Activated CD4-positive, alpha-beta T cell treated with anti-CD3 and anti-CD28 coated beads for 36 hours (primary cell): ENCODE data around the gene ACP1. TPM values are rescaled to one million over a fixed set of nuclear protein-coding genes. Genes with fewer than 3 reads are reported as not detected.

ENCODE experiments used
- ATAC-seq: fragments of 200-7000 bp; cut with Tn5 transposase; one replicate; pipeline ENCODE4 v1.10.0; 2021; ENCODE audit warnings: mild to moderate bottlenecking, moderate library complexity
- CTCF ChIA-PET: fragments of 350-600 bp; sonication (Branson Sonifier 250); formaldehyde crosslinking; loops from one replicate; lab custom pipeline; 2021; ENCODE audit warnings: antibody characterized with exemption; lab: Charles Lee
- POLR2A ChIA-PET: fragments of 350-600 bp; sonication (Branson Sonifier 250); formaldehyde crosslinking; loops from one replicate; lab custom pipeline; 2021; ENCODE audit warnings: antibody characterized with exemption, inconsistent platforms; lab: Charles Lee
- DNase-seq: peaks from one replicate; pipeline ENCODE4 v3.0.0-alpha.2; 2020
- H3K27ac Mint-ChIP-seq: one replicate; pipeline ENCODE4 v1.8.0; 2021; ENCODE audit warnings: mixed read lengths
- H3K27me3 Mint-ChIP-seq: one replicate; pipeline ENCODE4 v1.8.0; 2021; ENCODE audit warnings: mixed read lengths
- H3K36me3 Mint-ChIP-seq: one replicate; pipeline ENCODE4 v1.8.0; 2021; ENCODE audit warnings: low read depth, mixed read lengths
- H3K4me1 Mint-ChIP-seq: one replicate; pipeline ENCODE4 v1.8.0; 2021; ENCODE audit warnings: mixed read lengths
- H3K4me3 Mint-ChIP-seq: one replicate; pipeline ENCODE4 v1.8.0; 2021; ENCODE audit warnings: mild to moderate bottlenecking, moderate library complexity, mixed read lengths
- H3K9me3 Mint-ChIP-seq: one replicate; pipeline ENCODE4 v1.8.0; 2021; ENCODE audit warnings: low read depth, mixed read lengths
- intact Hi-C, 2 experiments: fragments of 100-400 bp; cut with DNase I in 1 of 2; cut with micrococcal nuclease in 1 of 2; formaldehyde crosslinking; loops; one replicate each; pipeline versions ENCODE4 v1.14.2 to v1.15.1; 2022 to 2024; cut with DNase I, micrococcal nuclease
- total RNA-seq, 2 experiments: library from RNA; stranded (reverse); gene quantifications; one replicate each; pipeline ENCODE4 v1.2.3, GENCODE V29; 2021

The ACP1 gene
- total RNA-seq, 2 experiments from 2014 or later, result 136 to 139 TPM

DNA sequence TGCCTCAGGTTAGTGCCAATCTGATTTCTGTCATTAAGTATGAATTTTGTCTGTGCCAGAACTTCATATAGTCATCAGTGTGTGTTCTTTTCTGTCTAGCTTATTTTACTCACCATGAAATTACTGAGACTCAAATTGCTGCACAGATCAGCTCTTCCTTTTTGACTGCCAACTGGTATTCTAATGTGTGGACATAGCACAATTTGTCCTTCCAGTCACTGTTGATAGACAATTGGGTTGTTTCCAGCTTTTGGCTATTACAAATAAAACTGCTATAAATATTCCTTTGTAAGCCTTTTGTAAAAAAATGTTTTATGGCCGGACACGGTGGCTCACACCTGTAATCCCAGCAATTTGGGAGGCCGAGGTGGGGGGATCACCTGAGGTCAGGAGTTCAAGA lies 8.7 kb upstream of the ACP1 start:
- H3K27ac Mint-ChIP-seq, result no peak overlapping the region

DNA sequence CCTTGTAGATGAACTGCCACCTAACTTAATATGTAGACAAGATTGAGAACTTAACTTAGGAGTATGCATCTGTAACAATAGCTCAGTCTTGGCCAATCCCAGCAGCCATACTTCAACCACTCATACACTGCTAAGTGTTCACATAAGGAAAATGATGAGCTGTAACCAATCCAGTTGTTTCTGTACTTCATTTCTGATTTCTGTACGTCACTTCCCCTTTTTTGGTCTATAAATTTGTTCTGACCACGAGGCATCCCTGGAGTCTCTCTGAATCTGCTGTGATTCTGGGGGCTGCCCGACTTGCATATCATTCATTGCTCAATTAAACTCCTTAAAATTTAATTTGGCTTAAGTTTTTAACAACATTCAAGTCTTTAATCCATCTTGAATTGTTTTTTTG lies 7.3 kb upstream of the ACP1 start:
- peaks cover 5% of the 10 kb centered on the region for H3K4me1 Mint-ChIP-seq
- intact Hi-C loops, result no loop called here
- no peak overlapping the region for H3K4me3 Mint-ChIP-seq
- no peaks in the 10 kb centered on the region for H3K27me3 Mint-ChIP-seq
- POLR2A ChIA-PET, result no interaction called here
- H3K9me3 Mint-ChIP-seq, result peaks cover 6% of the 10 kb centered on the region
- DNase-seq (no peak), ATAC-seq (no peak)
- H3K36me3 Mint-ChIP-seq, result peaks cover 24% of the 10 kb centered on the region
- no peak overlapping the region for H3K27ac Mint-ChIP-seq
- CTCF ChIA-PET, result interaction anchor here (1.9 kb wide), 1 partner anchor 11 kb away, joined by 7 read pairs; no protein-coding TSS in a partner anchor

More for the DNA sequence above, 8.7 kb upstream of the ACP1 start:
- H3K4me1 Mint-ChIP-seq, result no peaks in the 10 kb centered on the region
- peaks cover 25% of the 10 kb centered on the region for H3K36me3 Mint-ChIP-seq
- CTCF ChIA-PET, result interaction anchor here (0.7 to 1.5 kb wide), 2 partner anchors 19 to 32 kb away, joined by 3 to 4 read pairs; no protein-coding TSS in a partner anchor
- no peak for ATAC-seq
- H3K4me3 Mint-ChIP-seq, result no peak overlapping the region
- peaks cover 6% of the 10 kb centered on the region for H3K9me3 Mint-ChIP-seq
- POLR2A ChIA-PET, result interaction anchor here (0.6 kb wide), 1 partner anchor 19 kb away, joined by 4 read pairs; no protein-coding TSS in a partner anchor
- no peaks in the 10 kb centered on the region for H3K27me3 Mint-ChIP-seq
- no peak for DNase-seq
- intact Hi-C loops, result no loop called here

DNA sequence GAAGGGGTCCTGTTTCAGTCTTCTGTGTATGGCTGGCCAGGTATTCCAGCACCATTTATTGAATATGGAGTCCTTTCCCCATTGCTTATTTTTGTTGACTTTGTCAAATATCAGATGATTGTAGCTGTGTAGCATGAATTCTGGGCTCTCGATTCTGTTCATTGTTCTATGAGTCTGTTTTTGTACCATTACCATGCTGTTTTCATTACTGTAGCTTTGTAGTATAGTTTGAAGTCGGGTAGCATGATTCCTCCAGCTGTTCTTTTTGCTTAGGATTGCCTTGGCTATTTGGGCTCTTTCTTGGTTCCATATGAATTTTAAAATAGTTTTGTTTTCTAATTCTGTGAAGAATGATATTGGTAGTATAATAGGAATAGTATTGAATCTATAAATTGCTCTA lies 6.9 kb upstream of the ACP1 start:
- Mint-ChIP-seq H3K9me3 (peaks cover 6% of the 10 kb centered on the region), H3K4me1 (peaks cover 8% of the 10 kb centered on the region), H3K27ac (no peak overlapping the region), H3K4me3 (no peak overlapping the region), H3K27me3 (no peaks in the 10 kb centered on the region), H3K36me3 (peaks cover 24% of the 10 kb centered on the region)
- intact Hi-C loops, result no loop called here
- ChIA-PET CTCF (interaction anchor here (1.5 to 1.9 kb wide), 2 partner anchors 11 to 15 kb away, joined by 4 to 7 read pairs; no protein-coding TSS in a partner anchor), POLR2A (no interaction called here)
- ATAC-seq (no peak), DNase-seq (no peak)

- no peak overlapping the region for H3K27ac Mint-ChIP-seq
- H3K4me3 Mint-ChIP-seq, result no peak overlapping the region
- H3K36me3 Mint-ChIP-seq, result peaks cover 25% of the 10 kb centered on the region
- ATAC-seq (no peak), DNase-seq (no peak)
- H3K4me1 Mint-ChIP-seq, result peaks cover 8% of the 10 kb centered on the region
- CTCF ChIA-PET, result interaction anchor here (1.5 kb wide), 1 partner anchor 14 kb away, joined by 4 read pairs; no protein-coding TSS in a partner anchor
- intact Hi-C loops, result no loop called here
- H3K27me3 Mint-ChIP-seq, result no peaks in the 10 kb centered on the region
- POLR2A ChIA-PET, result no interaction called here
- peaks cover 6% of the 10 kb centered on the region for H3K9me3 Mint-ChIP-seq
Measured at GRCh38 chr2:258933-259332, 5.8 kb upstream of the ACP1 start.

GRCh38 chr2:259789-260331 lies 4.9 kb upstream of the ACP1 start:
- Mint-ChIP-seq H3K27me3 (no peaks in the 10 kb centered on the region), H3K4me1 (peaks cover 8% of the 10 kb centered on the region), H3K4me3 (no peak overlapping the region), H3K27ac (no peak overlapping the region), H3K36me3 (peaks cover 25% of the 10 kb centered on the region), H3K9me3 (peaks cover 6% of the 10 kb centered on the region)
- intact Hi-C loops, result loop anchor here (5.0 to 10.0 kb wide), 2 partner anchors 375 to 402 kb away; no protein-coding TSS in a partner anchor
- ChIA-PET CTCF (interaction anchor here (0.9 kb wide), 1 partner anchor 11 kb away, joined by 3 read pairs; no protein-coding TSS in a partner anchor), POLR2A (no interaction called here)
- DNase-seq (no peak), ATAC-seq (no peak)

- H3K27me3 Mint-ChIP-seq, result no peaks in the 10 kb centered on the region
- no peak overlapping the region for H3K27ac Mint-ChIP-seq
- intact Hi-C loops, result loop anchor here (5.0 to 10.0 kb wide), 2 partner anchors 374 to 402 kb away; no protein-coding TSS in a partner anchor
- CTCF ChIA-PET, result interaction anchor here (0.9 to 1.8 kb wide), 3 partner anchors 8 to 11 kb away, joined by 3 to 6 read pairs (median 3); no protein-coding TSS in a partner anchor
- DNase-seq (no peak), ATAC-seq (no peak)
- no peak overlapping the region for H3K4me3 Mint-ChIP-seq
- peaks cover 6% of the 10 kb centered on the region for H3K9me3 Mint-ChIP-seq
- peaks cover 9% of the 10 kb centered on the region for H3K4me1 Mint-ChIP-seq
- POLR2A ChIA-PET, result no interaction called here
- peaks cover 27% of the 10 kb centered on the region for H3K36me3 Mint-ChIP-seq
Measured at GRCh38 chr2:260507-261161, 4.1 kb upstream of the ACP1 start.

GRCh38 chr2:262117-262516 lies 2.6 kb upstream of the ACP1 start:
- H3K36me3 Mint-ChIP-seq, result peaks cover 31% of the 10 kb centered on the region
- no peak overlapping the region for H3K27ac Mint-ChIP-seq
- H3K9me3 Mint-ChIP-seq, result peaks cover 6% of the 10 kb centered on the region
- H3K4me3 Mint-ChIP-seq, result no peak overlapping the region
- DNase-seq (no peak), ATAC-seq (no peak)
- CTCF ChIA-PET, result interaction anchor here (1.1 to 1.8 kb wide), 3 partner anchors 9 to 15 kb away, joined by 3 to 6 read pairs (median 4); no protein-coding TSS in a partner anchor
- POLR2A ChIA-PET, result no interaction called here
- peaks cover 23% of the 10 kb centered on the region for H3K4me1 Mint-ChIP-seq
- no peaks in the 10 kb centered on the region for H3K27me3 Mint-ChIP-seq
- intact Hi-C loops, result loop anchor here (5.0 to 10.0 kb wide), 2 partner anchors 373 to 400 kb away; no protein-coding TSS in a partner anchor

- no peaks in the 10 kb centered on the region for H3K27me3 Mint-ChIP-seq
- intact Hi-C loops, result loop anchor here (5.0 to 10.0 kb wide), 2 partner anchors 372 to 399 kb away; no protein-coding TSS in a partner anchor
- H3K27ac Mint-ChIP-seq, result peak overlapping the region; percentile 69
- H3K9me3 Mint-ChIP-seq, result peaks cover 2% of the 10 kb centered on the region
- peak overlapping the region; percentile 92 for H3K4me3 Mint-ChIP-seq
- H3K36me3 Mint-ChIP-seq, result peaks cover 31% of the 10 kb centered on the region
- peaks cover 32% of the 10 kb centered on the region for H3K4me1 Mint-ChIP-seq
- ATAC-seq (no peak), DNase-seq (no peak)
- CTCF ChIA-PET, result interaction anchor here (1.1 kb wide), 1 partner anchor 16 kb away, joined by 3 read pairs; no protein-coding TSS in a partner anchor
- POLR2A ChIA-PET, result no interaction called here
Measured at GRCh38 chr2:263022-263738, 1.6 kb upstream of the ACP1 start.

DNA sequence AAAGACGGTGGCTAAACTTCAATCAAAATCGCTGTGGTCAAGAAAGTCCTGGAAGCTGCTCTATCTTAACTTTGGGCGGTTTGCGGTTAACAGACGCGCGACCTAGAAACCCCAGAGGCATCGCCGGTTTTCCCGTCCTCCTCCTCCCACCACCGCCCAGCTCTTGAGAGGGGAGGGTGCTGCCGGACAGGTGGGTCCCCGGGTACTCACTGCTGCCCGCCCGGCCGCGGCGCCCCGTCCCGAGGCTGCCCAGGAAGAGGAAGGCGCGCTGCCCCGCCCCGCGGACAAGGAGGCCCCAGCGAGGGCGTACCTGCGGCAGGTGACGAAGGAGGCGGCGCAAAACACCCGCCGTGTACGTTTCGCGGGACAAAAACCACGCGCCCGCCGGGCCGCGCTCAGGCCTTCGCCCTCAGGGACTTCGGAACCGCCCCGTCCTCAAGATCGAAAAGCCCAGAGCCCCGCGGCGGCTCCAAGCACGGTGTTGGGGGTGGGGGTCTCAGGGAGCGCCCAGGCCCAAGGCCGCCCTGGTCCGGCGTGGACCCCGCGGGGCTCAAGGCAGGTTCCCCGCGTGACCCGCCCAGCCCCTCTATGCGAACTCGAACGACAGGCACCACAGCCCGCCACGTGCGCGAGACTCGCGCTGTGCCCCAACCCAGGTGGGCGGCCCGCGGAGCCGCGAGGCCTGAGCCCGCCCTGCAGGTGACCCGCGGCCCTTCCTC lies 814 bp upstream of the ACP1 start, which contains the start of gene SH3YL1:
TSS of gene SH3YL1 (minus strand) at position 259 of the 719 bp plus-strand sequence. CDS start at position 211, 48 bp downstream.
- POLR2A ChIA-PET, result no interaction called here
- H3K4me3 Mint-ChIP-seq, result peak within 1 kb of the TSS; percentile 92
- H3K27ac Mint-ChIP-seq, result peak within 1 kb of the TSS; percentile 87
- H3K36me3 Mint-ChIP-seq, result peaks cover 28% of the 10 kb centered on the region
- no peaks in the 10 kb centered on the region for H3K27me3 Mint-ChIP-seq
- intact Hi-C loops, result loop anchor here (1.0 to 10.0 kb wide), 4 partner anchors 175 to 413 kb away; partner anchors contain the start of gene TMEM18 (in 2 of the 2)
- ATAC-seq (peak; percentile 25), DNase-seq (peak; percentile 67)
- CTCF ChIA-PET, result interaction anchor here (1.1 kb wide), 1 partner anchor 17 kb away, joined by 3 read pairs; no protein-coding TSS in a partner anchor
- H3K4me1 Mint-ChIP-seq, result peaks cover 39% of the 10 kb centered on the region
- no peaks in the 10 kb centered on the region for H3K9me3 Mint-ChIP-seq

DNA sequence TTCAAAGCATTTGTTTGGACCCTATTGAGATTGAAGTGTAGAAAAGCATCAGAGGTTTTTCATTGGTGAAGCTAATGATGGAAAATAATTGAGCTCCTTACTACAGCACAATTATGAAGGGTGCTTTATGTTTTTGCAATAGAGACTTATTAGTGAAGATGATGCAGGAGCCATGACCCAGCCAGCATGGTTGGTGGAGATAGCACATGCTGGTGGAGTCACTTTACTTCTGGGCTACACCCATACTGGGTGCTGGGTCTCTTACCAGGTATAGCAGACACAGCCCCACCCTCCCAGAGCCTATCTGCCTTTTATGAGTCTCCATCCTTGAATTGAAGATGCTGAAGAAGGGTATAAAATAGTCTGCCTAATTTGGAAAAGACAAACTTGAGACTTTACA lies 3.6 kb downstream of the ACP1 start:
- POLR2A ChIA-PET, result no interaction called here
- peaks cover 27% of the 10 kb centered on the region for H3K36me3 Mint-ChIP-seq

More for the DNA sequence above, 3.6 kb downstream of the ACP1 start:
- DNase-seq (no peak), ATAC-seq (no peak)
- Mint-ChIP-seq H3K4me1 (peaks cover 56% of the 10 kb centered on the region), H3K9me3 (no peaks in the 10 kb centered on the region), H3K27me3 (no peaks in the 10 kb centered on the region), H3K4me3 (no peak overlapping the region), H3K27ac (no peak overlapping the region)
- intact Hi-C loops, result loop anchor here (2.0 to 10.0 kb wide), 2 partner anchors 16 to 366 kb away; no protein-coding TSS in a partner anchor
- CTCF ChIA-PET, result interaction anchor here (0.6 kb wide), 1 partner anchor 156 kb away, joined by 6 read pairs; no protein-coding TSS in a partner anchor
